Measurements from ENCODE around the gene TMEM179.

- TF ChIP-seq POLR2AphosphoS5 (IDR thresholded peaks at IDR 0.05; ENCODE audit: borderline replicate concordance, low read depth, low read length) (no peak), EZH2 (IDR thresholded peaks at IDR 0.05) (no peak)
These were observed 30.5 kb upstream of the TMEM179 start for GRCh38 chr14:104634886-104635570.
